ENCODE data around the gene SNX12.

SNX12 gene

DNA sequence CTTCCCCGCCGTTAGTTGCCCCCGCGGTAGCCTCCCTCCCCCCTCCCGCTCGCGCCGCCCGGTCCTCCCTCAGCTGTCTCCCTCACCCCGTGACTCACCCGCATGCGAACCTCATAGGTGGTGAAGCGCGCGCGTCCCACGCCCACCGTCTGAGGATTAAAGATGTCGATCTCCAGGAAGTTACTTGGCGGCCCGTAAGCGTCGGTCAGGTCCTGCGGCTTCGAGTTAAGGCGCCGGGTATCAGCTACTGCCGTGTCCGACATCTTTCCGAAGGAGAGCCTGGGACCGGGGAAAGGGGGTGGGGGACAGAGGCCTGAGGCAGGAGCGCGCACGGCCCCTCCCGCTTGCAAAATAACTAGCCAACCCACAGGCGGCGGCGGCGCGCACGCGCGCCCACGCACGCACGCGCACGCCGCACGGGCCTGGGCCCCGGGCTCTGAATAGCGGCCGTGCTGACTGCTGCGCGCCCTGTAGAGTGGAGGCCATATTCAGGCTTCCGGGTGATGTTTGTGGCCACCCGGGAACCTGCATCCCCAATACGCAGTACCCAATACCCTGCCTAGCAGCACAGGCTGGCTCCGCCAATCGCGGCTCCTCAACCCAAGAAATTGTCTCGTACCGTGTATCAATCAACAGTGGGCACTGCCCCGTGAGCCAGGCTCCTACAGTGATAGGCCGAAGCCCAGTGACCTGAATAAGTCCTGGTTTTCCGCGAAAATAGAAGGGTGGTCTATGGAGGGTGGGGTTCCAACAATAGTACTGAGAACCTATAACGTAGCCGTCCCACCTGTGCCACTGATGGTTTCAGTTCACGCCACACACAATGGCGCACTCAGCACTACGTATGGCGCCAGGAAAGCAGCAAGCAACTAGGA, at the start of gene SNX12:
SNX12 (minus strand) TSS at position 291 of the 875 bp plus-strand sequence; CDS start at position 263, 28 bp downstream.
- in situ Hi-C loops (cut with MboI; ENCODE audit: low sequenced_read_pairs): no loop called here

GRCh38 chrX:71117358-71117757, 49.2 kb upstream of the SNX12 start:
- in situ Hi-C loops (cut with MboI; ENCODE audit: low sequenced_read_pairs): no loop called here

DNA sequence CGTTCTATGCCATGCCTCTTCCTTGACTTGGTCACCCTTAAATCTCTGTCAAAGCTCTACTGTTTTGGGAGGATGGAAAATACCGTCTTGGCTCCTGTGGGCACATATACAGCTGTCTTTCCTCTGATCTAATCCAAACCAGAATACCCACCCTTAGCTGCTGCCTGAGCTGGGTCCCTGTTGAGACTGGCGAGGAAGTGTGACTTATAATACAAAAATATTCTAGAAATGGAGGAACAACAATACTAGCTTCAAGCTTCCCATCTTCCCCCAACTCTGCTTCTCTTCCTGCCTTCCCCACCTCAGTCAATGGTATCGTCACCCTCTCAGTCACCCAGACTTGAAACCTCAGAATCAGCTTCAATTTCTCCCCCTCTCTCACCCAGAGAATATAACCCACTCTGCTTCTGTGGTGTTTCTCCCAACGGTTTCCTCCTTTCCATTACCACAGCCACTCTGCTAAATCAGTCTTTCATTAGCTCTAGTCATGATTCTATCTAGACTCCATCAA, 43.8 kb upstream of the SNX12 start:
- in situ Hi-C loops (cut with MboI; ENCODE audit: low sequenced_read_pairs): no loop called here

GRCh38 chrX:71111141-71111843, 43.2 kb upstream of the SNX12 start, which contains the start of gene IL2RG:
Gene IL2RG (minus strand): TSS chrX:71111577. CDS start chrX:71111539, 38 bp downstream.
- in situ Hi-C loops (cut with MboI; ENCODE audit: low sequenced_read_pairs): no loop called here

- in situ Hi-C loops (cut with MboI; ENCODE audit: low sequenced_read_pairs): no loop called here
Observed at GRCh38 chrX:71109051-71109450, 40.9 kb upstream of the SNX12 start.

GRCh38 chrX:71107762-71108360, 39.7 kb upstream of the SNX12 start:
- in situ Hi-C loops (cut with MboI; ENCODE audit: low sequenced_read_pairs): no loop called here

DNA sequence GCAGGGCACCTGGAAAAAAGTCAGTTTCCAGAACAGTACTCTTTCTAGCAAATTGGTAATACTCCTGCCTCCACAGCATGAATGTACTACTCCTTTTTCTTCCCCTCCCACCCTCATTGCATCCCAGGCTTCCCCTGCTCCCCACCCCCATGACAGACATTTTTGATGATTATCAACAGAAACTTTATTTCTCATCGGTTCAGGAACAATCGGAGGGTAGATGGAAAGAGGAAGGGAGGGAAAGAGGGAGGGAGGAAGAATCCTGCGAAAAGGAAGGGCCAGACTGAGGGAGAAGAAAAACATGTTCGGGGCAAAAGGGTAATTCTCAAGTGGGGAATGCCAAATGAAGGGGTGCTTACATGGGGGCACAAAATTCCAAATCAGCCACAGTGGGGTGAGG, 39.1 kb upstream of the SNX12 start:
- in situ Hi-C loops (cut with MboI; ENCODE audit: low sequenced_read_pairs): no loop called here

DNA sequence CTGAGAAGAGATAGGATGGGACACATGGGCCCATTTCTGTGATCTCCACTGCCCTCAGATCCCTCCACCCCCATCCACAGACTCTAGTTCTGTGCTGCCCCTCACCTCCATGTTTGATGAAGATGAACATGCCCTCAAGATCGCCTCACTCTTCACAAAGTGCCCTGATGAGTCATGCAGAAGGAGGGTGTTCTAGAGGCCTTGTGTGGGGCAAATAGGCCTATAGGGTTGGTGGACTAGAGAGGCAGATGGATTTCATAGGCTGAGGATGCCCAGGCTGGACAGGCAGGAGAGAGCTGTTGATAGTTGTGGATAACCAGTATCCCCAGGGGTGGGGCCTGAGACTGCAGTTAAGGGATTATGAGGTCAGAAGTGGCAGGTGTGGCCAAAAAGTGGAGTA, 38.3 kb upstream of the SNX12 start, which contains the start of gene CXorf65:
CXorf65 (minus strand) TSS at position 314 of the 400 bp plus-strand sequence; CDS start at position 130, 184 bp downstream.
- in situ Hi-C loops (cut with MboI; ENCODE audit: low sequenced_read_pairs): no loop called here

- in situ Hi-C loops (cut with MboI; ENCODE audit: low sequenced_read_pairs): no loop called here
Observed at GRCh38 chrX:71105628-71106027, 37.5 kb upstream of the SNX12 start.

DNA sequence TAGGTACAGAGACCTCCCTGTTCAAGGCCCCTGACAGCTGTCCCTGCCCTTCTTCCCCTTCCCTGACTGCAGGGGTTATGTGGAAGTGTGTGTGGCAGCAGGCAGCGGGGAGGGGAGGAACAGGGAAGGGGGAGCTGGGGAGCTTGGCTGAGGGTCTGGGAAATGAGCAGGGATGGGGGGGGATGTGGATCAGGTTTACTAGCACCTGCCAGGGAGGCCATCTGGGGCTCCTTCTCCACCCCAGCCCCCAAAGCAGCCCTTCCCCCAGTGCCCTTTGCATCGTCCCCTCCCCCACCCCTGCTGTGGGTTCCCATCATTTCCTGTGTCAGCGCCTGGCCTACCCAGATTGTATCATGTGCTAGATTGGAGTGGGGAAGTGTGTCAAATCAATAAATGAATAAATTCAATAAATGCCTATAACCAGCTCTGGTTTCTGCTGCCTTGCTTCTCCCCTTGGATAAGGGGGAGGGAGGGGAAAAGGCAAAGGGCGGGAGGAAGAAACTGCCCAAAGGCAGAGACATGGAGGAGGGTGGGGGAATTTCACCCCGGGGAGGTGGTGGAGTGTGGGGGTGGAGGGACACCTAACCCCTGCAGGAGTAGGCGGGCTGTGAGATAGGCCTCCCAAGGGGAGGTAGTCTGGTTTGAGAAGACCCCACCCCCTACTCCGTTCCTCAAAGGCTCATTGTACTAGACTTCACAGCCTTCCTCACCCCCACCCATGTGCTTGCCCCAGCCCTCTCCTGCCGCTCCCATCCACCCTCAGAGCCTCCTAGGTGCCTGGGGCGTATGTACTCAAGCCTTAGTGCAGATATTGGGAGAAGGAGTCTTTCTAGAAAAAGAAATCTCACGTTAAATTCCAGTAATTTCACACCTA, 35.2 kb upstream of the SNX12 start:
- in situ Hi-C loops (cut with MboI; ENCODE audit: low sequenced_read_pairs): no loop called here

DNA sequence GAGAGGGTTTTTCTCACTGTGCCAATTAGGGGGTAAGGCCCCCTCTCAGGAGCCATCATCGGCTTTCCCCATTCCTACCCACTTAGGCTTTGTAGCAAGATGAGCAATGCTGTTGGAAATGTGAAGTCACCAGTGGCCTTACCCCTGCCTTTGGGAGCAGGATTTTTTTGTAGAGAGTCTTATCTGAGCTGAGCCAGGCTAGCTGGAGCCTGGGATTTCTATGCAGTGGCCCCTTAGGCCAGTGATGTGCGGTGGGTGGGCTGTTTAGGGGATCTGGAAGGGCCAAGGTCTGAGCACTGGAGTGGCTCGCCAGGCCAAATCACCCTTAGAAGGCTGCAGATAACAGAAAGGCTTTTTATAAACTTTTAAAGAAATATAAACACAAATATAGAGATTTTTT, 34.2 kb upstream of the SNX12 start:
- in situ Hi-C loops (cut with MboI; ENCODE audit: low sequenced_read_pairs): no loop called here

DNA sequence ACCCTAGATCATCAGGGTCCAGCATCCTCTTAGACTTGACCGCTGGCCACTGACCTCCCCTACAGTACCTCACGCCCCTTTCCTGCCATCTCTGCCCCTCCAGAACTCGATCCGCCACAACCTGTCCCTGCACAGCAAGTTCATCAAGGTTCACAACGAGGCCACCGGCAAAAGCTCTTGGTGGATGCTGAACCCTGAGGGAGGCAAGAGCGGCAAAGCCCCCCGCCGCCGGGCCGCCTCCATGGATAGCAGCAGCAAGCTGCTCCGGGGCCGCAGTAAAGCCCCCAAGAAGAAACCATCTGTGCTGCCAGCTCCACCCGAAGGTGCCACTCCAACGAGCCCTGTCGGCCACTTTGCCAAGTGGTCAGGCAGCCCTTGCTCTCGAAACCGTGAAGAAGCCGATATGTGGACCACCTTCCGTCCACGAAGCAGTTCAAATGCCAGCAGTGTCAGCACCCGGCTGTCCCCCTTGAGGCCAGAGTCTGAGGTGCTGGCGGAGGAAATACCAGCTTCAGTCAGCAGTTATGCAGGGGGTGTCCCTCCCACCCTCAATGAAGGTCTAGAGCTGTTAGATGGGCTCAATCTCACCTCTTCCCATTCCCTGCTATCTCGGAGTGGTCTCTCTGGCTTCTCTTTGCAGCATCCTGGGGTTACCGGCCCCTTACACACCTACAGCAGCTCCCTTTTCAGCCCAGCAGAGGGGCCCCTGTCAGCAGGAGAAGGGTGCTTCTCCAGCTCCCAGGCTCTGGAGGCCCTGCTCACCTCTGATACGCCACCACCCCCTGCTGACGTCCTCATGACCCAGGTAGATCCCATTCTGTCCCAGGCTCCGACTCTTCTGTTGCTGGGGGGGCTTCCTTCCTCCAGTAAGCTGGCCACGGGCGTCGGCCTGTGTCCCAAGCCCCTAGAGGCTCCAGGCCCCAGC, 32.7 kb upstream of the SNX12 start:
- in situ Hi-C loops (cut with MboI; ENCODE audit: low sequenced_read_pairs): no loop called here

DNA sequence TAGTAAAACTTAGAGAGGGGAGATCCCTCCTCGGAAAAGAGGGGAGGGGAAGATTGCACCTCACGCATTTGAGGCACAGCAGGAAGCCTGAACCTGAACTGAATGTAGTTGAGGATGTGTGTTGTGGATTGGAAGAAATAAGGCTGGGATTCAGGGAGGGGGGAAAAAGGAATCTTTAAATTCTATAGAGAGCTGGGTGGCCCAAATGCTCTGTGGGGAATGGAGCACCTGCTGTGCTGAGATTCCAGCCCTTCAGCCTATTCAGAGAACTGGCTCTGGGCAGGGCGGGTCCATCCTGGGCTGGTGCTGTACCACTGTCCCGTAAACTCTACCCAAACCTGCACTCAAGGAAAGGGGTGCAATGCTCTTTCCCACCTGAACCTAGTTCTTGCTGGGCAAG, 31.6 kb upstream of the SNX12 start:
- in situ Hi-C loops (cut with MboI; ENCODE audit: low sequenced_read_pairs): no loop called here

DNA sequence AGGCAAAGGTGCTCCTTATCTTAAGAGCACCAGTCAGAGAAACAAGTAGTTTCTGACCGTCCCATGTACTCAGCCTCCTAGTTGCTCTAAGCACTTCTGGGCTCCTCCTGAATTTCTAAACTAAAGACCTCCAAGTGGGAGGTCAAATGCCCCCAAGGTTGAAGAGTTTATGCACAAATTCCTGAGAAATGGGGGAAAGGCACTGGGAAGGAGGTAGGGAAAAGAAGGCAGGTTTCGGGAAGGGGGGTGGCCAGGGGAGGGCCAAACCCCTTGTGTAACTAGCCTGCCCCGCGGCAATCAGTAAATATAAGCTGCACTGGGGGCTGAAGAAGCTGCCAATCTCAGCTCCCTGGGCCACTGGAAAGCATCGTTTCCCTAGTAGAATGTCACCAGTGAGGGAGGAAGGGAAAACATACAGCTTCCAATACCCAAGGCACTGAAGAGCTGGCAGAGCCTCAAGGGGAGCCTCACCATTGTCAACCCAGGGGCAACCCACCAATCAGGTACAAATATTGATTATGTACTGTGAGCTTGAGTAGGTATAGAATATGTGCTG, 30.9 kb upstream of the SNX12 start:
- in situ Hi-C loops (cut with MboI; ENCODE audit: low sequenced_read_pairs): no loop called here

- in situ Hi-C loops (cut with MboI; ENCODE audit: low sequenced_read_pairs): no loop called here
Observed at GRCh38 chrX:71098302-71098701, 30.2 kb upstream of the SNX12 start.

DNA sequence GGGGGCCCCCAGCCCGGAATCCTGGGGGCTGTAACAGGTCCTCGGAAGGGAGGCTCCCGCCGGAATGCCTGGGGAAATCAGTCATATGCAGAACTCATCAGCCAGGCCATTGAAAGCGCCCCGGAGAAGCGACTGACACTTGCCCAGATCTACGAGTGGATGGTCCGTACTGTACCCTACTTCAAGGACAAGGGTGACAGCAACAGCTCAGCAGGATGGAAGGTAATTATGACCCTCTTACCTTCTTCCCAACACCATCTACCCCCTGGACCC, 28.6 kb upstream of the SNX12 start:
- in situ Hi-C loops (cut with MboI; ENCODE audit: low sequenced_read_pairs): no loop called here

GRCh38 chrX:71095981-71096759, 28.0 kb upstream of the SNX12 start:
- in situ Hi-C loops (cut with MboI; ENCODE audit: low sequenced_read_pairs): no loop called here

DNA sequence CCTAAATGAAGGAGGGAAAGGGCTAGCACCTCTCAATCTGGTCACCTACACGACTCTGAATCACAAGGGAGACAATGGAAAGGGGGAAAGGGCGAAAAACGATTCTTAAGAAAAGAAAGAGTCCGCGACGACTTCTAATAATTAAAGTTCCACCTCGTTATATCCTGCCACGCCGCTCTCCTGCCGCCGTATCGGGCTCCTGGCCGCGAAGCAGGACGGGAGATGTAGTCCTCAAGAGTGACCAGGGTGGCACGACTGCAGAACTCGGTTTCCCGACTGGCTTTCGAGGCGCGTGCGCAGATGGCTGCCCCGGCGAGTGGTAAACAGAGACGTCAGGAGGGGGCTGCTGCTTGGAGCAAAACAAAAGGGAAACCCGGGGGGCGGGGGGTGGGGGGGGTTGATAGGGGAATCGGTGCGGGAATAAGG, 27.4 kb upstream of the SNX12 start, which contains the start of gene FOXO4:
FOXO4 (plus strand) TSS at position 297 of the 426 bp plus-strand sequence. CDS start 678 bp downstream, outside the sequence.
- in situ Hi-C loops (cut with MboI; ENCODE audit: low sequenced_read_pairs): no loop called here

Measured in HL-60/S4 treated with phorbol 12-myristate 13-acetate at 8.2 ng/mL for 4 days and 3 days (cell line).